ENCODE data around the gene OTOA. TPM values are rescaled to one million over a fixed set of nuclear protein-coding genes. Genes with fewer than 3 reads are reported as not detected.

Gene OTOA
- total and polyA plus RNA-seq, 2 of the 13 experiments (the other 11 are each of a cell fraction or from before 2014, with no cell fraction given), result 0.05 to 0.15 TPM

DNA sequence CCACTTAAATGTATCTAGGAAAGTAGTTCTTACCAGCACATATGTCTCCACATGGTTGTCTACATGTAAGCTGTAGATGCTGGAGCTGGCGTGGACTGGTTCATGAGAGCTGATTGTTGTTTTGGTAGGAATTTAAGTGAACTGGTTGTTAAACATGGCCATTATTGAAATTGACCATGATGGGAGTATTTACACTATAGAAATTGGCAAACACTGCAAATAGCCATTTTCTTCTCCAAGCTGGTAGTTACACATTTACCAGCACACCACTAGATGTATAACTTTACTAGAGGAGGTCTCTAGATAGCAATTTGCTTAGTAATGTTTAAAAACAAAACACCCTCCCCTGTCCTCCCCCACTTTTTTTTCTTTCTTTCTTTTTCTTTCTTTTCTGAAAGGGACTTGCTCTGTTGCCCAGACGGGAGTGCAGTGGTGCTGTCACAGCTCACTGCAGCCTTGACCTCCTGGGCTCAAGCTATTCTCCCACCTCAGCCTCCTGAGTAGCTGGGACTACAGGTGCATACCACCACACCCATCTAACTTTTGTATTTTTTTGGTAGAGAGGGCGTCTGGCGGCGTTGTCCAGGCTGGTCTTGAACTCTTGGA lies 35.5 kb upstream of the OTOA start (continued):
- TF ChIP-seq, protein P1, sequence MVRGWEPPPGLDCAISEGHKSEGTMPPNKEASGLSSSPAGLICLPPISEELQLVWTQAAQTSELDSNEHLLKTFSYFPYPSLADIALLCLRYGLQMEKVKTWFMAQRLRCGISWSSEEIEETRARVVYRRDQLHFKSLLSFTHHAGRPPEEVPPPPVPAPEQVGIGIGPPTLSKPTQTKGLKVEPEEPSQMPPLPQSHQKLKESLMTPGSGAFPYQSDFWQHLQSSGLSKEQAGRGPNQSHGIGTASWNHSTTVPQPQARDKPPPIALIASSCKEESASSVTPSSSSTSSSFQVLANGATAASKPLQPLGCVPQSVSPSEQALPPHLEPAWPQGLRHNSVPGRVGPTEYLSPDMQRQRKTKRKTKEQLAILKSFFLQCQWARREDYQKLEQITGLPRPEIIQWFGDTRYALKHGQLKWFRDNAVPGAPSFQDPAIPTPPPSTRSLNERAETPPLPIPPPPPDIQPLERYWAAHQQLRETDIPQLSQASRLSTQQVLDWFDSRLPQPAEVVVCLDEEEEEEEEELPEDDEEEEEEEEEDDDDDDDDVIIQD (CRISPR knock-in tag; IDR thresholded peaks at IDR 0.05; ENCODE audit: low read depth), result peak; percentile 59; the same call in 1 of the 2 replicates
- no peak for TF ChIP-seq ZBTB21 (CRISPR knock-in tag; IDR thresholded peaks at IDR 0.05)
- peak; percentile 56 for TF ChIP-seq HNRNPK (IDR thresholded peaks at IDR 0.05; ENCODE audit: low read depth, low read length, poor library complexity, severe bottlenecking)
- TF ChIP-seq SOX6 (IDR thresholded peaks at IDR 0.05), result no peak
- TF ChIP-seq SOX6 (CRISPR knock-in tag; IDR thresholded peaks at IDR 0.05), result peak; percentile 59
- TF ChIP-seq SATB2 (CRISPR knock-in tag; IDR thresholded peaks at IDR 0.05), result no peak
- no peak for TF ChIP-seq FOXP1 (IDR thresholded peaks at IDR 0.05)
- TF ChIP-seq FOXP1 (CRISPR knock-in tag; IDR thresholded peaks at IDR 0.05), result peak; percentile 72
- TF ChIP-seq, protein P2, sequence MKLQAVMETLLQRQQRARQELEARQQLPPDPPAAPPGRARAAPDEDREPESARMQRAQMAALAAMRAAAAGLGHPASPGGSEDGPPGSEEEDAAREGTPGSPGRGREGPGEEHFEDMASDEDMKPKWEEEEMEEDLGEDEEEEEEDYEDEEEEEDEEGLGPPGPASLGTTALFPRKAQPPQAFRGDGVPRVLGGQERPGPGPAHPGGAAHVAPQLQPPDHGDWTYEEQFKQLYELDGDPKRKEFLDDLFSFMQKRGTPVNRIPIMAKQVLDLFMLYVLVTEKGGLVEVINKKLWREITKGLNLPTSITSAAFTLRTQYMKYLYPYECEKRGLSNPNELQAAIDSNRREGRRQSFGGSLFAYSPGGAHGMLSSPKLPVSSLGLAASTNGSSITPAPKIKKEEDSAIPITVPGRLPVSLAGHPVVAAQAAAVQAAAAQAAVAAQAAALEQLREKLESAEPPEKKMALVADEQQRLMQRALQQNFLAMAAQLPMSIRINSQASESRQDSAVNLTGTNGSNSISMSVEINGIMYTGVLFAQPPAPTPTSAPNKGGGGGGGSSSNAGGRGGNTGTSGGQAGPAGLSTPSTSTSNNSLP (IDR thresholded peaks at IDR 0.05; ENCODE audit: low read depth, low read length), result 0 out of 2 replicates have a peak, but pooled peaks have one; percentile 67
- peak; percentile 28; the same call in 1 of the 2 replicates for TF ChIP-seq ZNF335 (CRISPR knock-in tag; IDR thresholded peaks at IDR 0.05)
- TF ChIP-seq TBX2 (CRISPR knock-in tag; IDR thresholded peaks at IDR 0.05; ENCODE audit: borderline replicate concordance), result peak; percentile 62; the same call in 1 of the 2 replicates
- TF ChIP-seq ARID5B (CRISPR knock-in tag; IDR thresholded peaks at IDR 0.05), result peak; percentile 62
- TF ChIP-seq RXRB (CRISPR knock-in tag; IDR thresholded peaks at IDR 0.05; ENCODE audit: borderline replicate concordance), result 0 out of 2 replicates have a peak, but pooled peaks have one; percentile 13
- TF ChIP-seq, protein P3, sequence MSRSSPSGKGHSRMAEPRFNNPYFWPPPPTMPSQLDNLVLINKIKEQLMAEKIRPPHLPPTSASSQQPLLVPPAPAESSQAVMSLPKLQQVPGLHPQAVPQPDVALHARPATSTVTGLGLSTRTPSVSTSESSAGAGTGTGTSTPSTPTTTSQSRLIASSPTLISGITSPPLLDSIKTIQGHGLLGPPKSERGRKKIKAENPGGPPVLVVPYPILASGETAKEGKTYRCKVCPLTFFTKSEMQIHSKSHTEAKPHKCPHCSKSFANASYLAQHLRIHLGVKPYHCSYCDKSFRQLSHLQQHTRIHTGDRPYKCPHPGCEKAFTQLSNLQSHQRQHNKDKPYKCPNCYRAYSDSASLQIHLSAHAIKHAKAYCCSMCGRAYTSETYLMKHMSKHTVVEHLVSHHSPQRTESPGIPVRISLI (CRISPR knock-in tag; IDR thresholded peaks at IDR 0.05; ENCODE audit: borderline replicate concordance), result peak; percentile 77; the same call in 1 of the 2 replicates
- no peak; the same call in 1 of the 2 replicates for TF ChIP-seq NR2F6 (IDR thresholded peaks at IDR 0.05)
- TF ChIP-seq NR2F6 (CRISPR knock-in tag; IDR thresholded peaks at IDR 0.05), result peak; percentile 39; the same call in 1 of the 2 replicates
- TF ChIP-seq ELF3 (CRISPR knock-in tag; IDR thresholded peaks at IDR 0.05), result 0 out of 2 replicates have a peak, but pooled peaks have one; percentile 9
- TF ChIP-seq ZSCAN20 (CRISPR knock-in tag; IDR thresholded peaks at IDR 0.05; ENCODE audit: borderline replicate concordance), result no peak
- TF ChIP-seq ZMYM4 (CRISPR knock-in tag; IDR thresholded peaks at IDR 0.05), result no peak
- peak; percentile 66; the same call in 1 of the 2 replicates for TF ChIP-seq ZMYM3 (CRISPR knock-in tag; IDR thresholded peaks at IDR 0.05)
- TF ChIP-seq FOXA1 (IDR thresholded peaks at IDR 0.05), result no peak
- peak; percentile 68 for TF ChIP-seq FOXA1 (CRISPR knock-in tag; IDR thresholded peaks at IDR 0.05)
- no peak for TF ChIP-seq ESRRA (CRISPR knock-in tag; IDR thresholded peaks at IDR 0.05; ENCODE audit: low read depth)
